Type B pancreatic cell (in vitro differentiated cells): ENCODE results near the gene KAZN. TPM values are rescaled to one million over a fixed set of nuclear protein-coding genes. Genes with fewer than 3 reads are reported as not detected.

Experiments
- DNase-seq: peaks from one replicate; pipeline ENCODE4 v3.0.0; 2021; ENCODE audit warnings: mixed read lengths; ENCODE audit not compliant: unreplicated experiment; ENCODE audit errors: extremely low spot score
- H3K27ac Mint-ChIP-seq: 2 replicates; pipeline ENCODE4 v1.8.0; 2021; ENCODE audit warnings: mild to moderate bottlenecking, mixed read lengths
- H3K27me3 Mint-ChIP-seq: 2 replicates; pipeline ENCODE4 v1.8.0; 2021; ENCODE audit warnings: mixed read lengths
- H3K36me3 Mint-ChIP-seq: 2 replicates; pipeline ENCODE4 v1.8.0; 2021; ENCODE audit warnings: mixed read lengths
- H3K4me1 Mint-ChIP-seq: one replicate; pipeline ENCODE4 v1.8.0; 2021; ENCODE audit warnings: mixed read lengths; ENCODE audit not compliant: unreplicated experiment
- H3K4me3 Mint-ChIP-seq: 2 replicates; pipeline ENCODE4 v1.8.0; 2021; ENCODE audit warnings: mild to moderate bottlenecking, mixed read lengths
- H3K9me3 Mint-ChIP-seq: 2 replicates; pipeline ENCODE4 v1.8.0; 2021; ENCODE audit warnings: mixed read lengths
- total RNA-seq: library from RNA; stranded (reverse); gene quantifications from 2 replicates; pipeline ENCODE4 v1.2.1, GENCODE V29; 2021; ENCODE audit warnings: low replicate concordance
- TF ChIP-seq, protein P1 (sequence below): fragments of 200-600 bp; sonication (generic); conservative IDR thresholded peaks from 2 replicates; pipeline ENCODE4 v1.5.0; 2021; ENCODE audit warnings: antibody characterized with exemption, mild to moderate bottlenecking

KAZN gene
- total RNA-seq, 1 donor from 2014 or later, result 33.7 TPM

DNA sequence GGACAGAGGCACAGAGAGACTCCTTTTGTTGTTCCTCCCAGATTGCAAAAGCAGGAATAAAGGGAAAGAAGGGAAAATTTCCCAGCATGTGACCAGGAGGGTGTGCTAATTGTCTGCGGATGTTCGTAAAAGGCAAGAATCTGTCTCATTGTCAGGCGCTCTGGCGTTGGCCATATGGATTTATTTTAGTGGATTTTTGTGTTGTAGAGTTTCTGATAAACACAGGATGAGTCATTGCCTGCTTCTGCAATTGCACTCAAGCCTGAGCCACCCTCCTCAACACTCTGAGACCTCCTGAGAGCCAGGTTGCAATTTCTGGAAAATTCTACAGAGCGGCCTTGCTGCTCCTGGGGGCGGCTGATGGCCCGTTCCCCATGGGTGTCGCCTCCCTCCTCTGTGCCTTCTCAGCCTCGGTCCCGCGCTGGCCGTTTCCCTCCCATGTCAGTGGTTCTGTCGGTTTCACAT, 227.7 kb downstream of the KAZN start:
- H3K9me3 Mint-ChIP-seq, result no peaks in the 10 kb centered on the region
- H3K27me3 Mint-ChIP-seq, result no peaks in the 10 kb centered on the region
- peaks cover 5% of the 10 kb centered on the region for H3K36me3 Mint-ChIP-seq
- peaks cover 15% of the 10 kb centered on the region for H3K4me1 Mint-ChIP-seq
- TF ChIP-seq, protein P1, sequence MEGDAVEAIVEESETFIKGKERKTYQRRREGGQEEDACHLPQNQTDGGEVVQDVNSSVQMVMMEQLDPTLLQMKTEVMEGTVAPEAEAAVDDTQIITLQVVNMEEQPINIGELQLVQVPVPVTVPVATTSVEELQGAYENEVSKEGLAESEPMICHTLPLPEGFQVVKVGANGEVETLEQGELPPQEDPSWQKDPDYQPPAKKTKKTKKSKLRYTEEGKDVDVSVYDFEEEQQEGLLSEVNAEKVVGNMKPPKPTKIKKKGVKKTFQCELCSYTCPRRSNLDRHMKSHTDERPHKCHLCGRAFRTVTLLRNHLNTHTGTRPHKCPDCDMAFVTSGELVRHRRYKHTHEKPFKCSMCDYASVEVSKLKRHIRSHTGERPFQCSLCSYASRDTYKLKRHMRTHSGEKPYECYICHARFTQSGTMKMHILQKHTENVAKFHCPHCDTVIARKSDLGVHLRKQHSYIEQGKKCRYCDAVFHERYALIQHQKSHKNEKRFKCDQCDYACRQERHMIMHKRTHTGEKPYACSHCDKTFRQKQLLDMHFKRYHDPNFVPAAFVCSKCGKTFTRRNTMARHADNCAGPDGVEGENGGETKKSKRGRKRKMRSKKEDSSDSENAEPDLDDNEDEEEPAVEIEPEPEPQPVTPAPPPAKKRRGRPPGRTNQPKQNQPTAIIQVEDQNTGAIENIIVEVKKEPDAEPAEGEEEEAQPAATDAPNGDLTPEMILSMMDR, result no peak
- H3K4me3 Mint-ChIP-seq, result no peak overlapping the region
- H3K27ac Mint-ChIP-seq, result no peak overlapping the region
- no peak for DNase-seq

DNA sequence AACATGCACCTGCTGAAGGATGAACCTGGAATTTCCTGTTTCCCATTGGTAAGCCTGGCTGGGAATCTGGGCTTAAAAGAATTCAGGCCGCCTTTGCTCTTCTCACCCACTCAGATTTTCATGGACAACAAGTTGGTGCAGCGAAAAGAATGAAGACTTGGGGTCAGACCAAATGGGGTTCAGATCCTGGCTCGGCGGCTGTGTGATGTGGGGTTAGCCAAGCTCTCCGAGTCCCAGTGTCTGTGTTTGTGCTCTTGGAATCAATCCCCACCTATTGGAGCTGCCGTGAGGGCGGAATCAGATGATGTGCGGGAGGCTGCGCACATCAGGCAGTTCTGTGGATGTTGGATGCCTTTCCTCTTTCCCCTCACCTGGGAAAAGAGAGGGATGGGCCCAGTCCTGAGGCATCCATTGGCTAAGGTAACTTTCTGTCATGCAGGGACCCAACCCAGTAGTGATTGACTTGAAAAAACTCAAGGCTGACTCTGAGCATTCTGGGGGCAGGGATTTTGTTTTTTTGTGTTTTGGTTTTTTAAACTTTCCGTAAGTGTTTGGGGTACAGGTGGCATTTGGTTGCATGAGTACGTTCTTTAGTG, 228.3 kb downstream of the KAZN start:
- peaks cover 5% of the 10 kb centered on the region for H3K36me3 Mint-ChIP-seq
- TF ChIP-seq, protein P1, result no peak
- no peaks in the 10 kb centered on the region for H3K9me3 Mint-ChIP-seq
- DNase-seq, result no peak
- H3K27ac Mint-ChIP-seq, result no peak overlapping the region
- no peaks in the 10 kb centered on the region for H3K27me3 Mint-ChIP-seq
- H3K4me3 Mint-ChIP-seq, result no peak overlapping the region
- H3K4me1 Mint-ChIP-seq, result peaks cover 15% of the 10 kb centered on the region

DNA sequence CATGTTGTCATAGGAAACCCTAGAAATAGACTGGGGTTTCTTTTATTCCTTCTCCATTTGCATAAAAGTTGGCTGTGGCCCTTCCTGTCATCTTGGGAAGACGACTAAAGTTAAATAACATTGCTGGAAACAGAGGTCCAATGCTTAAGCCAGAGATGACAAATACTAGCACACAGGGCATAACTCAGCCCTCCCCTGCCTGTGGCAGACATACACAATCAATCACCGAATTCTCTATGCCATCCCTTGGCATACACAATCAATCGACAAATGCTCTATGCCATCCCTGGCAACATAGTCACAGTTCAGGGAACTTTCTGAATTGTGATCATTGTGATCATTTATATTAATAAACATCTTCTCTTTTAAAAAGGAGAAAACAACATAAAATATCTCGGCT, 229.4 kb downstream of the KAZN start:
- Mint-ChIP-seq H3K4me3 (no peak overlapping the region), H3K27me3 (no peaks in the 10 kb centered on the region), H3K4me1 (peaks cover 15% of the 10 kb centered on the region), H3K36me3 (peaks cover 9% of the 10 kb centered on the region), H3K9me3 (no peaks in the 10 kb centered on the region), H3K27ac (no peak overlapping the region)
- TF ChIP-seq, protein P1, result no peak
- DNase-seq, result no peak

DNA sequence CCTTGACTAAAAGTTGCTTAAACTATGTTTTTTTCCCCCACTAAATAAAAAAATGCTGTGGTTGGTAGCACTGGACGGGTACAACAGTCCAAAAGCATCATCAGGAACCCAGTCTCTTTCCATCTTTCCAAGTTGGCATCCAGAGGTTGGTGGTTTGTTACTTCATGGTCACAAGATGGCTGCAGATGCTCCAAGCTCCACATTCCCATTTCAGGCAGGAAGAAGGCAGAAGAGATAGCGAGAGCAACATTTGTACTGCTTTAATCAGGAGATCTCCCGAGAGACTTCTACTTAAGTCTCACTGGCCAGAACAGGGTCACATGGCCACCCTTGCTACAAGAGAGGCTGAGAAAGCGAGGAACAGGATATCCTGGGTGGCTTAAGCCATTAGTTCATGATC, 230.2 kb downstream of the KAZN start:
- H3K36me3 Mint-ChIP-seq, result peaks cover 9% of the 10 kb centered on the region
- H3K4me3 Mint-ChIP-seq, result no peak overlapping the region
- H3K4me1 Mint-ChIP-seq, result peaks cover 11% of the 10 kb centered on the region
- TF ChIP-seq, protein P1, result no peak
- H3K27ac Mint-ChIP-seq, result no peak overlapping the region
- no peaks in the 10 kb centered on the region for H3K9me3 Mint-ChIP-seq
- no peak for DNase-seq
- no peaks in the 10 kb centered on the region for H3K27me3 Mint-ChIP-seq

DNA sequence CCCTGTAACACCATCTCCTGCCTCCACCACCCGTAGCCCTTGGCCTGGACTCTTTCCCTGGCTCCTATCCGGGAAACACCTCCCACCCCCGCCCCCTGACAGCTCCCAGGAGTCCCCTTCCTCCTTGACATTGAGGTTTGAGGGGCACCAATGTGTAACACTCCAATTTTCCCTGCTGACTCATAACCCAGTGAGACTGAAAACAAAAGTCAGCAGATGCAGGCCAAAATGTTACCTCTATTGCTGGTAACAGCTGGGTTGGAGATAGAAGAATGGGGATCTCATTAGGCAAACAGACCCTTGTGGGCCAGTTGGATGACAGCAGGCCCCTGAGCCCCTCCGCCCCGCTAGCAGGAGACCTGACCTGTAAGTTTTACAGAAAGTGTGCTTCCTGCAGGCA, 237.2 kb downstream of the KAZN start:
- H3K27ac Mint-ChIP-seq, result no peak overlapping the region
- no peaks in the 10 kb centered on the region for H3K4me1 Mint-ChIP-seq
- no peak overlapping the region for H3K4me3 Mint-ChIP-seq
- DNase-seq, result no peak
- no peaks in the 10 kb centered on the region for H3K27me3 Mint-ChIP-seq
- peaks cover 8% of the 10 kb centered on the region for H3K9me3 Mint-ChIP-seq
- TF ChIP-seq, protein P1, result no peak
- H3K36me3 Mint-ChIP-seq, result peaks cover 7% of the 10 kb centered on the region
